ENCODE measurements around the gene C20orf202.
"Not testable (repeated sequence)": the region's sequence is repeated elsewhere in the genome, so short reads cannot be mapped to it uniquely, and the experiment has no call there.

Gene C20orf202

GRCh38 chr20:1242530-1242929 is 39.3 kb downstream of the C20orf202 start:
- DNase-seq (ENCODE audit: low spot score), result peak; percentile 29
- FAIRE-seq, result no peak

GRCh38 chr20:1245578-1245977 is 42.3 kb downstream of the C20orf202 start:
- FAIRE-seq (no peak), DNase-seq (ENCODE audit: low spot score) (no peak)

- FAIRE-seq, result no peak
- DNase-seq (ENCODE audit: low spot score), result no peak
Observed at GRCh38 chr20:1247689-1248088, 44.4 kb downstream of the C20orf202 start.

GRCh38 chr20:1250282-1250681 is 47.0 kb downstream of the C20orf202 start:
- DNase-seq (ENCODE audit: low spot score); FAIRE-seq: not testable (repeated sequence)

- FAIRE-seq, result no peak
- no peak for DNase-seq (ENCODE audit: low spot score)
Observed at GRCh38 chr20:1252416-1252815, 49.2 kb downstream of the C20orf202 start.

GRCh38 chr20:1254254-1254653 is 51.0 kb downstream of the C20orf202 start:
- DNase-seq (ENCODE audit: low spot score), result no peak
- no peak for FAIRE-seq

- DNase-seq (ENCODE audit: low spot score), result no peak
- no peak for FAIRE-seq
Observed at GRCh38 chr20:1255675-1256074, 52.4 kb downstream of the C20orf202 start.

All from urothelium cell line (cell line).